SK-N-SH (cell line): ENCODE results near the gene OGFOD1. TPM values are rescaled to one million over a fixed set of nuclear protein-coding genes. Genes with fewer than 3 reads are reported as not detected.

Source experiments
- CTCF ChIA-PET: fragments of 300-600, 350-600 bp; formaldehyde crosslinking; extraction: SDS; loops from one replicate; lab custom pipeline; 2021; lab: Yijun Ruan, JAX
- POLR2A ChIA-PET: fragments of 350-600 bp; sonication (Branson Sonifier 250); formaldehyde crosslinking; extraction: SDS; loops from one replicate; lab custom pipeline; 2020; ENCODE audit warnings: antibody characterized with exemption, inconsistent platforms; lab: Yijun Ruan, JAX
- DNase-seq: peaks from one replicate; pipeline ENCODE4 v3.0.0; 2012
- H2AFZ ChIP-seq: fragments of 200-600 bp; sonication (generic); 2 replicates; pipeline ENCODE4 v1.8.1; 2016; ENCODE audit warnings: antibody characterized with exemption, mild to moderate bottlenecking, low read depth
- H3F3A ChIP-seq: fragments of 200-600 bp; sonication (generic); replicated peaks from 2 replicates; pipeline ENCODE3; 2016; ENCODE audit warnings: antibody characterized with exemption, mild to moderate bottlenecking; ENCODE audit not compliant: insufficient read depth
- H3K27ac ChIP-seq, 2 experiments: fragments of 200-500 bp in 1 of 2; fragments of 200-600 bp in 1 of 2; sonication (Bioruptor generic) in 1 of 2; sonication (generic), shearing (Covaris generic) in 1 of 2; 2 replicates each; pipeline versions ENCODE4 v1.5.1 to v1.6.1; 2014 to 2016; ENCODE audit warnings: low read depth in 2 of 2, inconsistent platforms in 1 of 2, low read length in 1 of 2, mild to moderate bottlenecking in 1 of 2, mixed read lengths in 1 of 2
- H3K27me3 ChIP-seq: fragments of 200-600 bp; sonication (generic), shearing (Covaris generic); 2 replicates; pipeline ENCODE4 v1.6.1; 2016; ENCODE audit warnings: mixed run types; ENCODE audit not compliant: insufficient read depth
- H3K36me3 ChIP-seq, 2 experiments: fragments of 200-500 bp in 1 of 2; fragments of 200-600 bp in 1 of 2; sonication (Bioruptor generic) in 1 of 2; sonication (generic) in 1 of 2; replicated peaks in 1 of 2; 2 replicates each; pipeline versions ENCODE3 to v1.5.1; 2014 to 2016; ENCODE audit warnings: low read length in 1 of 2, mild to moderate bottlenecking in 1 of 2; ENCODE audit not compliant: insufficient read depth in 2 of 2, control insufficient read depth in 1 of 2
- H3K4me1 ChIP-seq, 2 experiments: fragments of 200-500 bp in 1 of 2; fragments of 200-600 bp in 1 of 2; sonication (Bioruptor generic) in 1 of 2; sonication (generic), shearing (Covaris generic) in 1 of 2; 2 replicates each; pipeline versions ENCODE4 v1.5.1 to v1.6.1; 2014 to 2016; ENCODE audit warnings: low read depth in 1 of 2, low read length in 1 of 2, mixed run types in 1 of 2; ENCODE audit not compliant: insufficient read depth in 2 of 2, control insufficient read depth in 1 of 2
- H3K4me2 ChIP-seq: fragments of 200-600 bp; sonication (generic), shearing (Covaris generic); 2 replicates; pipeline ENCODE4 v1.6.1; 2017; ENCODE audit warnings: mixed run types
- H3K4me3 ChIP-seq, 2 experiments: fragments of 200-500 bp in 1 of 2; fragments of 200-600 bp in 1 of 2; sonication (Bioruptor generic) in 1 of 2; sonication (generic), shearing (Covaris generic) in 1 of 2; 2 replicates each; pipeline versions ENCODE4 v1.5.1 to v1.8.1; 2014 to 2016; ENCODE audit warnings: low read depth in 2 of 2, inconsistent platforms in 1 of 2, low read length in 1 of 2, mild to moderate bottlenecking in 1 of 2, mixed read lengths in 1 of 2, moderate library complexity in 1 of 2
- H3K79me2 ChIP-seq: fragments of 200-600 bp; sonication (generic); 2 replicates; pipeline ENCODE4 v1.8.1; 2017; ENCODE audit warnings: mild to moderate bottlenecking; ENCODE audit not compliant: insufficient read depth
- H3K9ac ChIP-seq: fragments of 200-600 bp; sonication (generic); 2 replicates; pipeline ENCODE4 v1.6.1; 2017; ENCODE audit warnings: mixed run types
- H3K9me2 ChIP-seq: fragments of 200-600 bp; sonication (generic); 2 replicates; pipeline ENCODE4 v1.6.1; 2017; ENCODE audit warnings: mixed run types
- H3K9me3 ChIP-seq: fragments of 200-600 bp; sonication (generic); 2 replicates; pipeline ENCODE4 v1.6.1; 2017; ENCODE audit warnings: mixed run types, mild to moderate bottlenecking, moderate library complexity
- H4K20me1 ChIP-seq: fragments of 200-600 bp; sonication (generic); 2 replicates; pipeline ENCODE4 v1.6.1; 2017; ENCODE audit warnings: mild to moderate bottlenecking, mixed run types; ENCODE audit not compliant: insufficient read depth
- ELF1 ChIP-seq: IDR thresholded peaks from 2 replicates; pipeline ENCODE4 v1.4.0; 2012
- EP300 ChIP-seq, 2 experiments: IDR thresholded peaks; 2 replicates each; pipeline versions ENCODE4 v1.4.0 to v1.6.1; 2012; ENCODE audit warnings: borderline replicate concordance in 1 of 2, low read depth in 1 of 2, low read length in 1 of 2
- MXI1 ChIP-seq: IDR thresholded peaks from 2 replicates; pipeline ENCODE4 v1.6.1; 2012; ENCODE audit warnings: mild to moderate bottlenecking, low read depth, low read length, improper control_type of control experiment
- NRF1 ChIP-seq: IDR thresholded peaks from 2 replicates; pipeline ENCODE4 v1.6.1; 2012; ENCODE audit warnings: low read depth, mild to moderate bottlenecking, low read length
- POLR2AphosphoS5 ChIP-seq: IDR thresholded peaks from 2 replicates; pipeline ENCODE4 v1.6.1; 2012; ENCODE audit warnings: low read depth, low read length
- RFX5 ChIP-seq: IDR thresholded peaks from 2 replicates; pipeline ENCODE4 v1.6.1; 2012; ENCODE audit warnings: mild to moderate bottlenecking, improper control_type of control experiment, low read length
- SIN3A ChIP-seq: IDR thresholded peaks from 2 replicates; pipeline ENCODE4 v1.6.1; 2012; ENCODE audit warnings: low read depth, mild to moderate bottlenecking, low read length, moderate library complexity, borderline replicate concordance
- SMC3 ChIP-seq: IDR thresholded peaks from 2 replicates; pipeline ENCODE4 v1.6.1; 2012; ENCODE audit warnings: low read depth, low read length, improper control_type of control experiment
- TAF1 ChIP-seq: IDR thresholded peaks from 2 replicates; pipeline ENCODE4 v1.6.1; 2012; ENCODE audit warnings: low read depth, mild to moderate bottlenecking, low read length, moderate library complexity, borderline replicate concordance
- TEAD4 ChIP-seq: IDR thresholded peaks from 2 replicates; pipeline ENCODE4 v1.4.0; 2012; ENCODE audit warnings: mild to moderate bottlenecking, borderline replicate concordance; ENCODE audit not compliant: insufficient read depth
- WGBS: methylation state at CpG from one replicate; pipeline ENCODE4 v1.1.6; 2017; ENCODE audit warnings: low lambda C conversion rate; 5-methylcytosine and 5-hydroxymethylcytosine counted together
- polyA plus RNA-seq, 3 experiments: library from polyadenylated mRNA; depleted of rRNA; stranded (reverse); fragments of >200 nt; gene quantifications; 2 replicates each; pipeline ENCODE4 v1.2.3, GENCODE V29; 2012
- TF ChIP-seq, protein P1 (sequence below): IDR thresholded peaks from 2 replicates; pipeline ENCODE4; 2012
- TF ChIP-seq, protein P2 (sequence below): IDR thresholded peaks from 2 replicates; pipeline ENCODE4 v1.4.0; 2012; ENCODE audit warnings: low read depth, borderline replicate concordance
- TF ChIP-seq, protein P3 (sequence below): fragments of 200-600 bp; sonication (generic); IDR thresholded peaks from 2 replicates; pipeline ENCODE4 v1.6.1; 2017; ENCODE audit warnings: antibody characterized with exemption, mild to moderate bottlenecking, moderate library complexity
- TF ChIP-seq, protein P4 (sequence below): fragments of 150-350 bp; IDR thresholded peaks from 2 replicates; pipeline ENCODE4 v1.6.1; 2016; ENCODE audit warnings: mild to moderate bottlenecking, low read depth, low read length

The OGFOD1 gene
- polyA plus RNA-seq, 1 of the 3 experiments (the other 2 are of a cell fraction): 35.6 TPM

DNA sequence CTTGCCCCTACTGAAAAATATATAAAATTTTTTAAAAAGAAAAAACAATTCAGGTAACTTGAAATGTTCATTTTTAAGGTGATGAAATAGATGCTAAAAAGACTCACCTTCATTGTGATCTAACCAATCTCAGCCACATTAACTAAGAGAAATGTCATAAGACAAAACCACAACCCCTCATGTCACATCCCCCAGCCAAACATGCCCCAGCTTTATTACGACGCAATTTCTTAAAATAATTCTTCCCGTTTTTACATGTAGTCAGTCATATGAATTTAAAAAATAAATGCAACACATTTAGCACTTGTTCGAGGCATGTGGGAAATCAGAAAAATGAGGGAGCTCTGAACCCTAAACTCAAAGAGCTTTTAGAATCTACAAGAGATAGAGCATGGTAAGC is 35.5 kb upstream of the OGFOD1 start:
- Histone ChIP-seq H3K79me2 (peaks cover 94% of the 10 kb centered on the region), H3K9me2 (no peaks in the 10 kb centered on the region), H3K27ac (no peak overlapping the region), H3K9me3 (no peaks in the 10 kb centered on the region), H3K4me1 (peaks cover 0 to 7% of the 10 kb centered on the region in 2 experiments; a peak in 1 of 4 replicates)
- no peak for DNase-seq
- CTCF ChIA-PET: no interaction called here
- no peak for TF ChIP-seq EP300 (IDR thresholded peaks at IDR 0.05; ENCODE audit: borderline replicate concordance in 1 of 2, low read depth in 1 of 2, low read length in 1 of 2)
- TF ChIP-seq, protein P1, sequence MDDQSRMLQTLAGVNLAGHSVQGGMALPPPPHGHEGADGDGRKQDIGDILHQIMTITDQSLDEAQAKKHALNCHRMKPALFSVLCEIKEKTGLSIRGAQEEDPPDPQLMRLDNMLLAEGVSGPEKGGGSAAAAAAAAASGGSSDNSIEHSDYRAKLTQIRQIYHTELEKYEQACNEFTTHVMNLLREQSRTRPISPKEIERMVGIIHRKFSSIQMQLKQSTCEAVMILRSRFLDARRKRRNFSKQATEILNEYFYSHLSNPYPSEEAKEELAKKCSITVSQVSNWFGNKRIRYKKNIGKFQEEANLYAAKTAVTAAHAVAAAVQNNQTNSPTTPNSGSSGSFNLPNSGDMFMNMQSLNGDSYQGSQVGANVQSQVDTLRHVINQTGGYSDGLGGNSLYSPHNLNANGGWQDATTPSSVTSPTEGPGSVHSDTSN: no peak
- TF ChIP-seq RFX5: no peak
- no peak for TF ChIP-seq SIN3A
- TF ChIP-seq TAF1: no peak
- TF ChIP-seq TEAD4: no peak
- no peak for TF ChIP-seq SMC3
- TF ChIP-seq, protein P2, sequence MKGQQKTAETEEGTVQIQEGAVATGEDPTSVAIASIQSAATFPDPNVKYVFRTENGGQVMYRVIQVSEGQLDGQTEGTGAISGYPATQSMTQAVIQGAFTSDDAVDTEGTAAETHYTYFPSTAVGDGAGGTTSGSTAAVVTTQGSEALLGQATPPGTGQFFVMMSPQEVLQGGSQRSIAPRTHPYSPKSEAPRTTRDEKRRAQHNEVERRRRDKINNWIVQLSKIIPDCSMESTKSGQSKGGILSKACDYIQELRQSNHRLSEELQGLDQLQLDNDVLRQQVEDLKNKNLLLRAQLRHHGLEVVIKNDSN: no peak
- TF ChIP-seq, protein P3, sequence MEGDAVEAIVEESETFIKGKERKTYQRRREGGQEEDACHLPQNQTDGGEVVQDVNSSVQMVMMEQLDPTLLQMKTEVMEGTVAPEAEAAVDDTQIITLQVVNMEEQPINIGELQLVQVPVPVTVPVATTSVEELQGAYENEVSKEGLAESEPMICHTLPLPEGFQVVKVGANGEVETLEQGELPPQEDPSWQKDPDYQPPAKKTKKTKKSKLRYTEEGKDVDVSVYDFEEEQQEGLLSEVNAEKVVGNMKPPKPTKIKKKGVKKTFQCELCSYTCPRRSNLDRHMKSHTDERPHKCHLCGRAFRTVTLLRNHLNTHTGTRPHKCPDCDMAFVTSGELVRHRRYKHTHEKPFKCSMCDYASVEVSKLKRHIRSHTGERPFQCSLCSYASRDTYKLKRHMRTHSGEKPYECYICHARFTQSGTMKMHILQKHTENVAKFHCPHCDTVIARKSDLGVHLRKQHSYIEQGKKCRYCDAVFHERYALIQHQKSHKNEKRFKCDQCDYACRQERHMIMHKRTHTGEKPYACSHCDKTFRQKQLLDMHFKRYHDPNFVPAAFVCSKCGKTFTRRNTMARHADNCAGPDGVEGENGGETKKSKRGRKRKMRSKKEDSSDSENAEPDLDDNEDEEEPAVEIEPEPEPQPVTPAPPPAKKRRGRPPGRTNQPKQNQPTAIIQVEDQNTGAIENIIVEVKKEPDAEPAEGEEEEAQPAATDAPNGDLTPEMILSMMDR: no peak
- no peak for TF ChIP-seq MXI1
- no peak for TF ChIP-seq ELF1
- no peak for TF ChIP-seq POLR2AphosphoS5
- TF ChIP-seq NRF1: no peak
- TF ChIP-seq, protein P4, sequence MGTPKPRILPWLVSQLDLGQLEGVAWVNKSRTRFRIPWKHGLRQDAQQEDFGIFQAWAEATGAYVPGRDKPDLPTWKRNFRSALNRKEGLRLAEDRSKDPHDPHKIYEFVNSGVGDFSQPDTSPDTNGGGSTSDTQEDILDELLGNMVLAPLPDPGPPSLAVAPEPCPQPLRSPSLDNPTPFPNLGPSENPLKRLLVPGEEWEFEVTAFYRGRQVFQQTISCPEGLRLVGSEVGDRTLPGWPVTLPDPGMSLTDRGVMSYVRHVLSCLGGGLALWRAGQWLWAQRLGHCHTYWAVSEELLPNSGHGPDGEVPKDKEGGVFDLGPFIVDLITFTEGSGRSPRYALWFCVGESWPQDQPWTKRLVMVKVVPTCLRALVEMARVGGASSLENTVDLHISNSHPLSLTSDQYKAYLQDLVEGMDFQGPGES: no peak
- TF ChIP-seq, all 33 proteins: peak for 0
- Histone ChIP-seq H3K36me3 (peaks cover 0 to 30% of the 10 kb centered on the region in 2 experiments), H3F3A (no peaks in the 10 kb centered on the region), H2AFZ (no peak overlapping the region), H4K20me1 (peaks cover 62% of the 10 kb centered on the region), H3K4me3 (no peak overlapping the region), H3K4me2 (no peak overlapping the region), H3K27me3 (no peaks in the 10 kb centered on the region), H3K9ac (no peak overlapping the region)
- 94% methylated on average over 4 of the region's 4 CpGs for WGBS
- POLR2A ChIA-PET: no interaction called here
